ENCODE data around the gene PCDHGC5. TPM values are rescaled to one million over a fixed set of nuclear protein-coding genes. Genes with fewer than 3 reads are reported as not detected.

PCDHGC5 gene
- total RNA-seq, 1 experiment from 2014 or later, result 0.40 TPM

GRCh38 chr5:141522301-141522700 is 33.4 kb downstream of the PCDHGC5 start:
- ChIA-PET CTCF (interaction anchor here (1.0 kb wide), 1 partner anchor 13 kb away, joined by 6 read pairs; no protein-coding TSS in a partner anchor), POLR2A (ENCODE audit: unreplicated experiment) (no interaction called here)
- peaks cover 15% of the 10 kb centered on the region for H3F3A ChIP-seq (ENCODE audit: low read length, unreplicated experiment)
- no peak for DNase-seq
- peak overlapping the region; percentile 68 for H3K4me2 ChIP-seq (ENCODE audit: low read length)
- intact Hi-C loops (cut with micrococcal nuclease), result no loop called here
- no peaks in the 10 kb centered on the region for H3K9me2 ChIP-seq (replicated peaks; ENCODE audit: low read length)
- no peaks in the 10 kb centered on the region for H4K20me1 ChIP-seq (ENCODE audit: low read length)
- no peak for ATAC-seq
- peak overlapping the region; percentile 32; the same call in 1 of the 2 replicates for H3K4me3 ChIP-seq (ENCODE audit: low read length)
- H3K9ac ChIP-seq (ENCODE audit: low read length), result peak overlapping the region; percentile 78
- peaks cover 59% of the 10 kb centered on the region for H3K36me3 ChIP-seq (ENCODE audit: low read depth, low read length)
- H2AFZ ChIP-seq (ENCODE audit: low read length), result no peak overlapping the region
- no peaks in the 10 kb centered on the region for H3K27me3 ChIP-seq (ENCODE audit: low read length)
- H3K79me2 ChIP-seq (ENCODE audit: low read length), result peaks cover 12% of the 10 kb centered on the region; the same call in 1 of the 2 replicates
- peak overlapping the region; percentile 100 for H3K27ac ChIP-seq (ENCODE audit: low read length)
- TF ChIP-seq EZH2phosphoT487 (IDR thresholded peaks at IDR 0.05; ENCODE audit: borderline replicate concordance, low read length) (no peak), EZH2 (IDR thresholded peaks at IDR 0.05; ENCODE audit: low read length, unreplicated experiment) (no peak)
- TF ChIP-seq, protein P1, sequence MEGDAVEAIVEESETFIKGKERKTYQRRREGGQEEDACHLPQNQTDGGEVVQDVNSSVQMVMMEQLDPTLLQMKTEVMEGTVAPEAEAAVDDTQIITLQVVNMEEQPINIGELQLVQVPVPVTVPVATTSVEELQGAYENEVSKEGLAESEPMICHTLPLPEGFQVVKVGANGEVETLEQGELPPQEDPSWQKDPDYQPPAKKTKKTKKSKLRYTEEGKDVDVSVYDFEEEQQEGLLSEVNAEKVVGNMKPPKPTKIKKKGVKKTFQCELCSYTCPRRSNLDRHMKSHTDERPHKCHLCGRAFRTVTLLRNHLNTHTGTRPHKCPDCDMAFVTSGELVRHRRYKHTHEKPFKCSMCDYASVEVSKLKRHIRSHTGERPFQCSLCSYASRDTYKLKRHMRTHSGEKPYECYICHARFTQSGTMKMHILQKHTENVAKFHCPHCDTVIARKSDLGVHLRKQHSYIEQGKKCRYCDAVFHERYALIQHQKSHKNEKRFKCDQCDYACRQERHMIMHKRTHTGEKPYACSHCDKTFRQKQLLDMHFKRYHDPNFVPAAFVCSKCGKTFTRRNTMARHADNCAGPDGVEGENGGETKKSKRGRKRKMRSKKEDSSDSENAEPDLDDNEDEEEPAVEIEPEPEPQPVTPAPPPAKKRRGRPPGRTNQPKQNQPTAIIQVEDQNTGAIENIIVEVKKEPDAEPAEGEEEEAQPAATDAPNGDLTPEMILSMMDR (conservative IDR thresholded peaks at IDR 0.05; ENCODE audit: low read depth, low read length), result no peak
- no TSS peak for BruUV-seq (replicated peaks)
- no peaks in the 10 kb centered on the region for H3K9me3 ChIP-seq (ENCODE audit: low read length)
- peaks cover 45% of the 10 kb centered on the region for H3K4me1 ChIP-seq (ENCODE audit: insufficient read depth, low read length)

DNA sequence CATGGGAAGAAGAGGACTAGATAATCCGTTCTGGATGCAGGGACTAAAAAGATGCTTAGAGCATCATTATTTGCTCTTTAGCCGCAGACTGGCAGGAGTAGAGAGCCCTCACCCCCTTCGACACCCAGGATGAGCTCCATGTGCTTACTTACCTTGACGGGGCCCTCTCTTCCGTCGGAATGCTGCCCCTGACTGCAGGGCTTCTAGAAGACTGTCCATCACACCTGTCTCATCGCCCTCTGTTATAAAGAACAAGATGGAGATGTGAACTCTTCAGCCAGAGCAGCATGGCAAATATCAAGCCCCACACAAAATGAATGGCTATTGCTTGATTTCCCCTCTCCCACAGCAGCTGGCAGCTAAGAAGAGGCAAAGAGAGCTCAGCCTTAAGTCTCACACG is 35.1 kb downstream of the PCDHGC5 start:
- Histone ChIP-seq H3K36me3 (ENCODE audit: low read depth, low read length) (peaks cover 60% of the 10 kb centered on the region), H3K4me2 (ENCODE audit: low read length) (no peak overlapping the region), H3K4me3 (ENCODE audit: low read length) (no peak overlapping the region), H3K9ac (ENCODE audit: low read length) (no peak overlapping the region), H3K4me1 (ENCODE audit: insufficient read depth, low read length) (peaks cover 45% of the 10 kb centered on the region), H3K9me3 (ENCODE audit: low read length) (no peaks in the 10 kb centered on the region), H3K27me3 (ENCODE audit: low read length) (no peaks in the 10 kb centered on the region), H3K27ac (ENCODE audit: low read length) (peak overlapping the region; percentile 23; the same call in 1 of the 2 replicates), H3K9me2 (replicated peaks; ENCODE audit: low read length) (no peaks in the 10 kb centered on the region), H2AFZ (ENCODE audit: low read length) (no peak overlapping the region), H4K20me1 (ENCODE audit: low read length) (no peaks in the 10 kb centered on the region), H3K79me2 (ENCODE audit: low read length) (peaks cover 12% of the 10 kb centered on the region; the same call in 1 of the 2 replicates), H3F3A (ENCODE audit: low read length, unreplicated experiment) (peaks cover 15% of the 10 kb centered on the region)
- no peak for DNase-seq
- no peak for ATAC-seq
- no TSS peak for BruUV-seq (replicated peaks)
- POLR2A ChIA-PET (ENCODE audit: unreplicated experiment), result no interaction called here
- TF ChIP-seq EZH2phosphoT487 (IDR thresholded peaks at IDR 0.05; ENCODE audit: borderline replicate concordance, low read length), result no peak
- TF ChIP-seq, protein P1 (conservative IDR thresholded peaks at IDR 0.05; ENCODE audit: low read depth, low read length), result no peak
- TF ChIP-seq EZH2 (IDR thresholded peaks at IDR 0.05; ENCODE audit: low read length, unreplicated experiment), result no peak
- intact Hi-C loops (cut with micrococcal nuclease), result loop anchor here (1.0 kb wide), 3 partner anchors 127 to 194 kb away; partner anchors contain the start of genes PCDHGA1, PCDHGA5 and PCDHGB5
- CTCF ChIA-PET, result interaction anchor here (0.6 to 0.7 kb wide), 3 partner anchors 78 to 160 kb away, joined by 3 to 7 read pairs (median 5); partner anchors contain the start of genes PCDHGA5 and PCDHGB5
